Spleen (tissue), 11 donors: Measurements from ENCODE around the gene MPZL1. TPM values are rescaled to one million over a fixed set of nuclear protein-coding genes. Genes with fewer than 3 reads are reported as not detected.
"Not testable (repeated sequence)": the region's sequence is repeated elsewhere in the genome, so short reads cannot be mapped to it uniquely, and the experiment has no call there.

Experiments used
- DNase-seq: peaks from one replicate; pipeline ENCODE4 v3.0.0-alpha.2; 2020
- H3K27ac ChIP-seq, 8 donors: fragments of 200-600 bp; sonication (generic) in 7 of 8; 1 replicate in 4 of 8; 2 replicates in 4 of 8; pipeline versions ENCODE4 v1.5.0 to v1.8.0; 2016 to 2021; ENCODE audit warnings: inconsistent platforms in 4 of 8, mild to moderate bottlenecking in 4 of 8, moderate library complexity in 1 of 8
- H3K27me3 ChIP-seq, 7 donors: fragments of 200-600 bp; sonication (generic) in 6 of 7; replicated peaks in 1 of 7; 1 replicate in 4 of 7; 2 replicates in 3 of 7; pipeline versions ENCODE4 v1.5.0 to v1.8.0; 2016 to 2021; ENCODE audit warnings: inconsistent platforms in 3 of 7, mild to moderate bottlenecking in 1 of 7
- H3K36me3 ChIP-seq, 6 donors: fragments of 200-600 bp; sonication (generic) in 5 of 6; 1 replicate in 4 of 6; 2 replicates in 2 of 6; pipeline versions ENCODE4 v1.5.0 to v1.8.0; 2016 to 2021; ENCODE audit warnings: inconsistent platforms in 2 of 6
- H3K4me1 ChIP-seq, 6 donors: fragments of 200-600 bp; sonication (generic) in 5 of 6; 1 replicate in 3 of 6; 2 replicates in 3 of 6; pipeline versions ENCODE4 v1.5.0 to v1.8.0; 2016 to 2021; ENCODE audit warnings: inconsistent platforms in 3 of 6
- H3K4me3 ChIP-seq, 8 donors: fragments of 200-600 bp; sonication (generic) in 7 of 8; 1 replicate in 4 of 8; 2 replicates in 4 of 8; pipeline versions ENCODE4 v1.5.0 to v1.8.0; 2016 to 2021; ENCODE audit warnings: inconsistent platforms in 4 of 8, mild to moderate bottlenecking in 4 of 8, moderate library complexity in 2 of 8
- H3K9me3 ChIP-seq, 8 donors: fragments of 200-600 bp; sonication (generic) in 7 of 8; 1 replicate in 4 of 8; 2 replicates in 4 of 8; pipeline versions ENCODE4 v1.5.0 to v1.8.0; 2016 to 2021; ENCODE audit warnings: inconsistent platforms in 4 of 8
- CTCF ChIP-seq, 11 experiments: fragments of 200-600 bp in 7 of 11; fragments of 450-650 bp in 4 of 11; sonication (generic) in 4 of 11; IDR thresholded peaks in 8 of 11; conservative IDR thresholded peaks in 3 of 11; 1 replicate in 7 of 11; 2 replicates in 4 of 11; pipeline versions ENCODE4 v1.4.0 to v1.8.0; 2016 to 2021; ENCODE audit warnings: antibody characterized with exemption in 11 of 11, inconsistent platforms in 4 of 11, mild to moderate bottlenecking in 1 of 11
- POLR2A ChIP-seq, 3 donors: fragments of 450-650 bp; IDR thresholded peaks; one replicate each; pipeline ENCODE4 v1.5.1; 2017; ENCODE audit warnings: antibody characterized with exemption in 3 of 3, mild to moderate bottlenecking in 1 of 3
- POLR2AphosphoS5 ChIP-seq, 3 donors: sonication (generic); formaldehyde crosslinking; IDR thresholded peaks; one replicate each; pipeline ENCODE4 v1.5.1; 2017; ENCODE audit warnings: antibody characterized with exemption in 3 of 3
- WGBS, 5 donors: extraction: QIAGEN DNeasy Blood & Tissue Kit in 3 of 5; methylation state at CpG; one replicate each; pipeline versions ENCODE4 v1.1.5 to v1.1.7; 2013 to 2018; 5-methylcytosine and 5-hydroxymethylcytosine counted together
- intact Hi-C: fragments of 100-400 bp; cut with DNase I; formaldehyde crosslinking; loops from one replicate; pipeline ENCODE4 v1.15.0; 2023; ENCODE audit warnings: low total_unique reads
- polyA plus RNA-seq, 3 donors: library from polyadenylated mRNA; stranded (reverse); fragments of 200-250 nt; gene quantifications; one replicate each; pipeline ENCODE4 v1.2.1, GENCODE V29; 2013
- total RNA-seq, 7 donors: library from RNA; depleted of rRNA in 3 of 7; stranded (reverse); fragments of >200 nt in 3 of 7; fragmentation: NEBNext Ultra II Directional in 4 of 7; extraction: Animal tissue kit (Norgen Biotek cat#: 25700) in 4 of 7; gene quantifications; one replicate each; pipeline versions ENCODE4 v1.1.0 to v1.2.1, GENCODE V29; 2016 to 2021
- donor health status: healthy with polysubstance abuse.
- donor health status: DM: no; HTN: no; CAD: no; lungs with moderate emphysema.
- donor health status: DM: no; HTN: no; CAD: no.
- donor health status: Bipolar disorder and iron deficiency.
- donor health status: healthy.
- donor health status: DM: no; HTN: no; CAD: no.
- donor health status: DM: yes; HTN: yes; CAD: no.

MPZL1 gene
- total and polyA plus RNA-seq, 10 donors = 12.0 to 65.8 (median 47.3) TPM

GRCh38 chr1:167717351-167717750 lies 4.4 kb upstream of the MPZL1 start:
- Histone ChIP-seq H3K4me1 (peaks cover 0 to 77% (median 45%) of the 10 kb centered on the region in 6 donors), H3K27me3 (no peaks in the 10 kb centered on the region), H3K27ac (no peak overlapping the region), H3K36me3 (no peaks in the 10 kb centered on the region), H3K4me3 (no peak overlapping the region), H3K9me3 (no peaks in the 10 kb centered on the region)
- WGBS, 5 donors = 83 to 89% (median 89%) methylated on average over 3 of the region's 3 CpGs
- no peak for DNase-seq
- TF ChIP-seq POLR2AphosphoS5 (IDR thresholded peaks at IDR 0.05) (no peak), CTCF (IDR thresholded peaks at IDR 0.05 in 8 of 11, conservative IDR thresholded peaks at IDR 0.05 in 3 of 11) (no peak), POLR2A (IDR thresholded peaks at IDR 0.05) (no peak)
- intact Hi-C loops = loop anchor here (10.0 kb wide), 1 partner anchor 217 kb away; the partner anchor contains the start of genes DCAF6 and MPC2

GRCh38 chr1:167718914-167719691 lies 2.7 kb upstream of the MPZL1 start:
- TF ChIP-seq POLR2A (IDR thresholded peaks at IDR 0.05) = no peak
- TF ChIP-seq POLR2AphosphoS5 (IDR thresholded peaks at IDR 0.05) = no peak
- no peak for TF ChIP-seq CTCF (IDR thresholded peaks at IDR 0.05 in 8 of 11, conservative IDR thresholded peaks at IDR 0.05 in 3 of 11)
- DNase-seq = no peak
- Histone ChIP-seq H3K9me3 (no peaks in the 10 kb centered on the region), H3K4me1 (peaks cover 10 to 81% (median 50%) of the 10 kb centered on the region in 6 donors), H3K36me3 (no peaks in the 10 kb centered on the region), H3K27ac (peak overlapping the region in 3 of 8 donors; percentile 4 to 90 (median 89)), H3K4me3 (no peak overlapping the region), H3K27me3 (no peaks in the 10 kb centered on the region)
- 72 to 77% (median 76%) methylated on average over 7 of the region's 7 CpGs for WGBS, 5 donors
- intact Hi-C loops = loop anchor here (10.0 kb wide), 1 partner anchor 216 kb away; the partner anchor contains the start of genes DCAF6 and MPC2

GRCh38 chr1:167719715-167720421 lies 1.9 kb upstream of the MPZL1 start:
- 73 to 80% (median 76%) methylated on average over 25 of the region's 25 CpGs for WGBS, 5 donors
- intact Hi-C loops = loop anchor here (5.0 to 10.0 kb wide), 2 partner anchors 82 to 215 kb away; partner anchors contain the start of genes DCAF6 and MPC2
- peak in 1 of 3 donors; percentile 28 for TF ChIP-seq POLR2AphosphoS5 (IDR thresholded peaks at IDR 0.05)

GRCh38 chr1:167720965-167721616 lies 691 bp upstream of the MPZL1 start:
- H3K4me3 ChIP-seq = peak overlapping the region; percentile 75 to 98 (median 88)
- H3K27me3 ChIP-seq = no peaks in the 10 kb centered on the region
- intact Hi-C loops = loop anchor here (5.0 kb wide), 1 partner anchor 81 kb away; no protein-coding TSS in a partner anchor
- 10 to 19% (median 14%) methylated on average over 13 of the region's 13 CpGs for WGBS, 5 donors
- H3K36me3 ChIP-seq = no peaks in the 10 kb centered on the region
- H3K4me1 ChIP-seq = peaks cover 10 to 76% (median 49%) of the 10 kb centered on the region in 6 donors
- H3K9me3 ChIP-seq = no peaks in the 10 kb centered on the region
- TF ChIP-seq POLR2AphosphoS5 (IDR thresholded peaks at IDR 0.05) = peak in 1 of 3 donors; percentile 15
- TF ChIP-seq CTCF (IDR thresholded peaks at IDR 0.05 in 8 of 11, conservative IDR thresholded peaks at IDR 0.05 in 3 of 11) = peak in 2 of 11 experiments; percentile 23 to 35
- TF ChIP-seq POLR2A (IDR thresholded peaks at IDR 0.05) = no peak
- no peak for DNase-seq
- peak overlapping the region; percentile 50 to 90 (median 86) for H3K27ac ChIP-seq

More at GRCh38 chr1:167719715-167720421, 1.9 kb upstream of the MPZL1 start:
- peak overlapping the region in 4 of 8 donors; percentile 84 to 90 (median 88) for H3K27ac ChIP-seq
- H3K9me3 ChIP-seq, DNase-seq, H3K4me3 ChIP-seq, H3K36me3 ChIP-seq, H3K27me3 ChIP-seq: not testable (repeated sequence)
- H3K4me1 ChIP-seq = peaks cover 10 to 82% (median 51%) of the 10 kb centered on the region in 6 donors
